ENCODE data around the gene LSP1.
A peak's percentile ranks its signal among the peaks of the same experiment; 100 is the strongest.

The LSP1 gene

GRCh38 chr11:1917523-1918435 lies 64.9 kb downstream of the LSP1 start:
- DNase-seq (ENCODE audit: low spot score), result peak; percentile 38

GRCh38 chr11:1918436-1919315 lies 65.8 kb downstream of the LSP1 start:
- peak; percentile 19 for DNase-seq (ENCODE audit: low spot score)

- peak; percentile 33 for DNase-seq (ENCODE audit: low spot score)
Measured at GRCh38 chr11:1919391-1920127, 66.7 kb downstream of the LSP1 start, which contains the start of gene TNNT3. TNNT3 (plus strand) TSS chr11:1919703; CDS start chr11:1922875, 3,172 bp downstream.

- no peak for DNase-seq (ENCODE audit: low spot score)
Measured at GRCh38 chr11:1920128-1920908, 67.4 kb downstream of the LSP1 start.

- peak; percentile 26 for DNase-seq (ENCODE audit: low spot score)
Measured at GRCh38 chr11:1920909-1921573, 68.2 kb downstream of the LSP1 start.

GRCh38 chr11:1921574-1922141 lies 68.8 kb downstream of the LSP1 start:
- DNase-seq (ENCODE audit: low spot score), result peak; percentile 68

- DNase-seq (ENCODE audit: low spot score), result peak; percentile 7
Measured at GRCh38 chr11:1922481-1923081, 69.7 kb downstream of the LSP1 start.

GRCh38 chr11:1923201-1923956 lies 70.5 kb downstream of the LSP1 start:
- DNase-seq (ENCODE audit: low spot score), result no peak

- DNase-seq (ENCODE audit: low spot score), result no peak
Measured at GRCh38 chr11:1924181-1924580, 71.3 kb downstream of the LSP1 start.

- peak; percentile 7 for DNase-seq (ENCODE audit: low spot score)
Measured at GRCh38 chr11:1924646-1925372, 71.9 kb downstream of the LSP1 start.

GRCh38 chr11:1925373-1926155 lies 72.7 kb downstream of the LSP1 start:
- no peak for DNase-seq (ENCODE audit: low spot score)

GRCh38 chr11:1926156-1927025 lies 73.5 kb downstream of the LSP1 start:
- DNase-seq (ENCODE audit: low spot score), result peak; percentile 7

- peak; percentile 6 for DNase-seq (ENCODE audit: low spot score)
Measured at GRCh38 chr11:1927026-1927847, 74.4 kb downstream of the LSP1 start.

GRCh38 chr11:1927848-1928469 lies 75.1 kb downstream of the LSP1 start:
- peak; percentile 8 for DNase-seq (ENCODE audit: low spot score)

- peak; percentile 10 for DNase-seq (ENCODE audit: low spot score)
Measured at GRCh38 chr11:1928470-1928890, 75.6 kb downstream of the LSP1 start.

Data from AG20443 (cell line).